ENCODE results near the gene COPZ2.

GRCh38 chr17:47993031-47993564 is 44.5 kb downstream of the COPZ2 start:
- TF ChIP-seq, protein P1, sequence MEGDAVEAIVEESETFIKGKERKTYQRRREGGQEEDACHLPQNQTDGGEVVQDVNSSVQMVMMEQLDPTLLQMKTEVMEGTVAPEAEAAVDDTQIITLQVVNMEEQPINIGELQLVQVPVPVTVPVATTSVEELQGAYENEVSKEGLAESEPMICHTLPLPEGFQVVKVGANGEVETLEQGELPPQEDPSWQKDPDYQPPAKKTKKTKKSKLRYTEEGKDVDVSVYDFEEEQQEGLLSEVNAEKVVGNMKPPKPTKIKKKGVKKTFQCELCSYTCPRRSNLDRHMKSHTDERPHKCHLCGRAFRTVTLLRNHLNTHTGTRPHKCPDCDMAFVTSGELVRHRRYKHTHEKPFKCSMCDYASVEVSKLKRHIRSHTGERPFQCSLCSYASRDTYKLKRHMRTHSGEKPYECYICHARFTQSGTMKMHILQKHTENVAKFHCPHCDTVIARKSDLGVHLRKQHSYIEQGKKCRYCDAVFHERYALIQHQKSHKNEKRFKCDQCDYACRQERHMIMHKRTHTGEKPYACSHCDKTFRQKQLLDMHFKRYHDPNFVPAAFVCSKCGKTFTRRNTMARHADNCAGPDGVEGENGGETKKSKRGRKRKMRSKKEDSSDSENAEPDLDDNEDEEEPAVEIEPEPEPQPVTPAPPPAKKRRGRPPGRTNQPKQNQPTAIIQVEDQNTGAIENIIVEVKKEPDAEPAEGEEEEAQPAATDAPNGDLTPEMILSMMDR (IDR thresholded peaks at IDR 0.05): no peak
- no peak for TF ChIP-seq POLR2A (IDR thresholded peaks at IDR 0.05)
